HepG2 (cell line): ENCODE results near the gene NDRG3. TPM values are rescaled to one million over a fixed set of nuclear protein-coding genes. Genes with fewer than 3 reads are reported as not detected.

ENCODE experiments used
- ATAC-seq: fragments of 200-7000 bp; cut with Tn5 transposase; 3 replicates; pipeline ENCODE4 v1.9.1; 2020; ENCODE audit warnings: mild to moderate bottlenecking, moderate library complexity
- BruUV-seq: library from RNA; stranded (reverse); fragments of 400-500 nt; replicated peaks from 2 replicates; lab custom pipeline; 2021; lab: Mats Ljungman, UMichigan
- CTCF ChIA-PET: fragments of 300-600 bp; formaldehyde crosslinking; extraction: SDS; loops from one replicate; lab custom pipeline; 2021; ENCODE audit warnings: low total read pairs, inconsistent platforms, low intra/inter-chr PET ratio; lab: Yijun Ruan, JAX
- POLR2A ChIA-PET: fragments of 350-600 bp; sonication (Branson Sonifier 250); formaldehyde crosslinking; loops from one replicate; lab custom pipeline; 2020; ENCODE audit warnings: antibody characterized with exemption, inconsistent platforms; lab: Yijun Ruan, JAX
- DNase-seq: peaks from one replicate; pipeline ENCODE4 v3.0.0-alpha.2; 2015; ENCODE audit warnings: low spot score
- FAIRE-seq: peaks from 3 replicates; lab custom pipeline; 2011; peaks lifted over from hg19 to GRCh38; lab: Jason Lieb, UNC
- H2AFZ ChIP-seq: one replicate; pipeline ENCODE4 v1.6.1; 2011; ENCODE audit warnings: low read length, inconsistent platforms
- H3K27ac ChIP-seq: fragments of 300-600 bp; 3 replicates; pipeline ENCODE4 v1.8.0; 2011; ENCODE audit warnings: mixed run types, mild to moderate bottlenecking, mixed read lengths, low read length, inconsistent platforms; ENCODE audit not compliant: insufficient read depth; ENCODE audit errors: extremely low read length
- H3K27me3 ChIP-seq, 2 experiments: fragments of 200-600 bp in 1 of 2; 2 replicates in 1 of 2; 3 replicates in 1 of 2; pipeline versions ENCODE4 v1.6.0 to v1.8.0; 2011; ENCODE audit warnings: low read length in 2 of 2, mild to moderate bottlenecking in 2 of 2, moderate library complexity in 2 of 2, inconsistent platforms in 1 of 2; ENCODE audit not compliant: insufficient read depth in 2 of 2, control insufficient read depth in 1 of 2
- H3K36me3 ChIP-seq, 2 experiments: fragments of 200-600 bp in 1 of 2; replicated peaks in 1 of 2; 2 replicates in 1 of 2; 3 replicates in 1 of 2; pipeline versions ENCODE4 v1.5.1 to v1.8.0; 2011; ENCODE audit warnings: low read length in 2 of 2, inconsistent platforms in 1 of 2; ENCODE audit not compliant: insufficient read depth in 2 of 2, control insufficient read depth in 1 of 2
- H3K4me1 ChIP-seq: 2 replicates; pipeline ENCODE4 v1.5.1; 2012; ENCODE audit warnings: low read length, inconsistent platforms; ENCODE audit not compliant: insufficient read depth
- H3K4me2 ChIP-seq: 2 replicates; pipeline ENCODE4 v1.6.0; 2011; ENCODE audit warnings: low read depth, low read length, inconsistent platforms
- H3K4me3 ChIP-seq, 3 experiments: fragments of 200-600 bp in 1 of 3; sonication (generic), shearing (Covaris generic) in 1 of 3; replicated peaks in 1 of 3; 2 replicates each; pipeline ENCODE4 v1.5.1; 2011 to 2016; ENCODE audit warnings: low read length in 3 of 3, inconsistent platforms in 2 of 3, low read depth in 2 of 3, mild to moderate bottlenecking in 2 of 3, control low read depth in 1 of 3, mixed read lengths in 1 of 3; ENCODE audit not compliant: insufficient read depth in 1 of 3
- H3K79me2 ChIP-seq: one replicate; pipeline ENCODE4 v1.6.1; 2011; ENCODE audit warnings: low read length, inconsistent platforms; ENCODE audit not compliant: insufficient read depth
- H3K9ac ChIP-seq: 2 replicates; pipeline ENCODE4 v1.6.0; 2011; ENCODE audit warnings: mild to moderate bottlenecking, low read depth, low read length, inconsistent platforms; ENCODE audit not compliant: insufficient read depth
- H3K9me3 ChIP-seq: 2 replicates; pipeline ENCODE4 v1.5.1; 2012; ENCODE audit warnings: mild to moderate bottlenecking, low read length
- H4K20me1 ChIP-seq: 2 replicates; pipeline ENCODE4 v1.6.0; 2011; ENCODE audit warnings: inconsistent platforms, mild to moderate bottlenecking, low read length, moderate library complexity; ENCODE audit not compliant: insufficient read depth
- CBFB ChIP-seq: sonication (generic); formaldehyde crosslinking; IDR thresholded peaks from 2 replicates; pipeline ENCODE4 v1.4.0; 2020; ENCODE audit warnings: missing genetic modification reagents
- CREB1 ChIP-seq, 2 experiments: fragments of 450-650 bp in 1 of 2; IDR thresholded peaks; 2 replicates each; pipeline ENCODE4 v1.6.1; 2016 to 2017; ENCODE audit warnings: control low read depth in 1 of 2, mild to moderate bottlenecking in 1 of 2, missing compliant biosample characterization in 1 of 2, missing genetic modification characterization in 1 of 2
- ELK4 ChIP-seq: sonication (generic); formaldehyde crosslinking; IDR thresholded peaks from 2 replicates; pipeline ENCODE4 v1.9.0; 2021; ENCODE audit warnings: missing genetic modification reagents, borderline replicate concordance
- ERF ChIP-seq: IDR thresholded peaks from 2 replicates; pipeline ENCODE4 v1.6.1; 2018; ENCODE audit warnings: missing biosample characterization, missing genetic modification reagents
- JUN ChIP-seq: sonication (generic); formaldehyde crosslinking; IDR thresholded peaks from 2 replicates; pipeline ENCODE4 v1.4.0; 2020; ENCODE audit warnings: mild to moderate bottlenecking, missing genetic modification reagents
- MXI1 ChIP-seq: IDR thresholded peaks from 3 replicates; pipeline ENCODE4 v1.6.1; 2012; ENCODE audit warnings: low read depth, low read length, inconsistent platforms, borderline replicate concordance
- RORA ChIP-seq: sonication (generic); formaldehyde crosslinking; IDR thresholded peaks from 2 replicates; pipeline ENCODE4 v1.5.0; 2020; ENCODE audit warnings: mild to moderate bottlenecking, missing genetic modification reagents, moderate library complexity
- RXRB ChIP-seq: IDR thresholded peaks from 2 replicates; pipeline ENCODE4 v1.6.1; 2016; ENCODE audit warnings: borderline replicate concordance, missing genetic modification reagents, missing compliant biosample characterization
- TBX2 ChIP-seq: sonication (generic); formaldehyde crosslinking; IDR thresholded peaks from 2 replicates; pipeline ENCODE4 v1.5.0; 2020; ENCODE audit warnings: missing genetic modification reagents, mild to moderate bottlenecking, borderline replicate concordance
- TFDP2 ChIP-seq: sonication (generic); formaldehyde crosslinking; IDR thresholded peaks from 2 replicates; pipeline ENCODE4 v1.4.0; 2020; ENCODE audit warnings: missing genetic modification reagents
- TP53 ChIP-seq: sonication (generic); formaldehyde crosslinking; conservative IDR thresholded peaks from 2 replicates; pipeline ENCODE4 v1.4.0; 2020; ENCODE audit warnings: missing genetic modification reagents
- ZBTB8A ChIP-seq: sonication (generic); formaldehyde crosslinking; IDR thresholded peaks from 2 replicates; pipeline ENCODE4 v1.4.0; 2020; ENCODE audit warnings: mild to moderate bottlenecking, low read depth, missing genetic modification reagents, borderline replicate concordance
- ZFP36 ChIP-seq: fragments of 150-350 bp; IDR thresholded peaks from 2 replicates; pipeline ENCODE4 v1.6.1; 2018; ENCODE audit warnings: borderline replicate concordance, low read length, low read depth; ENCODE audit not compliant: partially characterized antibody
- ZMYM4 ChIP-seq: sonication (generic); formaldehyde crosslinking; IDR thresholded peaks from 2 replicates; pipeline ENCODE4 v1.8.1; 2023; ENCODE audit warnings: mild to moderate bottlenecking, missing genetic modification reagents
- ZNF274 ChIP-seq: sonication (generic); formaldehyde crosslinking; IDR thresholded peaks from 2 replicates; pipeline ENCODE4 v1.5.1; 2020; ENCODE audit warnings: mild to moderate bottlenecking, missing genetic modification reagents
- ZNF331 ChIP-seq: sonication (generic); formaldehyde crosslinking; IDR thresholded peaks from 2 replicates; pipeline ENCODE4 v1.4.0; 2020; ENCODE audit warnings: missing genetic modification reagents
- ZNF747 ChIP-seq: sonication (generic); formaldehyde crosslinking; IDR thresholded peaks from 2 replicates; pipeline ENCODE4 v1.8.1; 2023; ENCODE audit warnings: missing genetic modification reagents, mild to moderate bottlenecking, borderline replicate concordance
- ZNF749 ChIP-seq: sonication (generic); formaldehyde crosslinking; IDR thresholded peaks from 2 replicates; pipeline ENCODE4 v1.8.0; 2022; ENCODE audit warnings: mild to moderate bottlenecking, missing genetic modification reagents, moderate library complexity, borderline replicate concordance
- ZNF883 ChIP-seq: sonication (generic); formaldehyde crosslinking; IDR thresholded peaks from 2 replicates; pipeline ENCODE4 v1.5.1; 2020; ENCODE audit warnings: mild to moderate bottlenecking, missing genetic modification reagents; ENCODE audit errors: not compliant biosample characterization
- ZSCAN31 ChIP-seq: sonication (generic); formaldehyde crosslinking; IDR thresholded peaks from 2 replicates; pipeline ENCODE4 v1.5.0; 2020; ENCODE audit warnings: low read depth, mild to moderate bottlenecking, missing genetic modification reagents
- WGBS: methylation state at CpG from one replicate; pipeline ENCODE4 v1.1.6; 2017; ENCODE audit warnings: low lambda C conversion rate; 5-methylcytosine and 5-hydroxymethylcytosine counted together
- in situ Hi-C: cut with HindIII; loops from 2 replicates; pipeline ENCODE4 v1.10.0; 2017; ENCODE audit warnings: low pct_unique_long_range_greater_than_20kb; ENCODE audit not compliant: extremely low pct_ligation_motif_present
- intact Hi-C: fragments of 100-400 bp; cut with micrococcal nuclease; formaldehyde crosslinking; loops from one replicate; pipeline ENCODE4 v1.10.0; 2022; ENCODE audit not compliant: unreplicated experiment
- polyA plus RNA-seq, 8 experiments: library from polyadenylated mRNA; depleted of rRNA in 3 of 8; stranded (reverse) in 7 of 8; unstranded in 1 of 8; fragments of >200 nt; fragmentation: Illumina TruSeq in 4 of 8; extraction: Trizol in 4 of 8; gene quantifications; 2 replicates each; pipeline versions ENCODE4 v1.2.1 to v1.2.3, GENCODE V29; 2011 to 2016; ENCODE audit warnings: low read depth in 4 of 8, missing spikeins in 1 of 8, mixed read lengths in 1 of 8; ENCODE audit not compliant: insufficient read depth in 1 of 8
- total RNA-seq, 5 experiments: library from RNA; depleted of rRNA; stranded (reverse); fragments of >200 nt; fragmentation: Illumina TruSeq; extraction: Trizol; gene quantifications; 2 replicates each; pipeline ENCODE4 v1.2.3, GENCODE V29; 2016; ENCODE audit warnings: low read depth in 1 of 5

The NDRG3 gene
- total and polyA plus RNA-seq, 2 of the 13 experiments (the other 11 are each of a cell fraction or from before 2014, with no cell fraction given): 36.0 to 40.5 TPM

- H3K9ac ChIP-seq: no peak overlapping the region
- peaks cover 23% of the 10 kb centered on the region for H3K4me1 ChIP-seq
- H3K9me3 ChIP-seq: no peaks in the 10 kb centered on the region
- H3K79me2 ChIP-seq: no peaks in the 10 kb centered on the region
- WGBS: 27% methylated on average over 3 of the region's 3 CpGs
- H3K4me2 ChIP-seq: peak overlapping the region; percentile 13; the same call in 1 of the 2 replicates
- in situ Hi-C loops (no loop called here), intact Hi-C loops (no loop called here)
- H3K27me3 ChIP-seq: peaks cover 0 to 2% of the 10 kb centered on the region in 2 experiments; a peak in 2 of 5 replicates
- ChIA-PET CTCF (no interaction called here), POLR2A (interaction anchor here (1.4 kb wide), 1 partner anchor 9 kb away, joined by 4 read pairs; no protein-coding TSS in a partner anchor)
- H3K27ac ChIP-seq: no peak overlapping the region
- no peaks in the 10 kb centered on the region for H4K20me1 ChIP-seq
- no peak overlapping the region for H2AFZ ChIP-seq
- ATAC-seq (peak; percentile 43), FAIRE-seq (no peak), DNase-seq (no peak)
- peaks cover 3 to 5% of the 10 kb centered on the region in 2 experiments; a peak in 2 of 5 replicates for H3K36me3 ChIP-seq
- no TSS peak for BruUV-seq
- no peak overlapping the region; a peak in 1 of 6 replicates for H3K4me3 ChIP-seq
- TF ChIP-seq ZNF883 (CRISPR knock-in tag): peak; percentile 41
- TF ChIP-seq TFDP2 (CRISPR knock-in tag): no peak
- TF ChIP-seq JUN (CRISPR knock-in tag): no peak
- no peak for TF ChIP-seq ZFP36
- TF ChIP-seq ZNF747 (CRISPR knock-in tag): 0 out of 2 replicates have a peak, but pooled peaks have one; percentile 8
- peak; percentile 44; the same call in 1 of the 2 replicates for TF ChIP-seq TBX2 (CRISPR knock-in tag)
- 0 out of 2 replicates have a peak, but pooled peaks have one; percentile 11 for TF ChIP-seq ERF (CRISPR knock-in tag)
- no peak for TF ChIP-seq ZNF331 (CRISPR knock-in tag)
- no peak for TF ChIP-seq ZBTB8A (CRISPR knock-in tag)
- TF ChIP-seq RXRB (CRISPR knock-in tag): no peak
- TF ChIP-seq ZNF749: no peak
- no peak for TF ChIP-seq CBFB
- TF ChIP-seq ZNF274: peak; percentile 79; the same call in 1 of the 2 replicates
- 0 out of 2 replicates have a peak, but pooled peaks have one; percentile 35 for TF ChIP-seq ZSCAN31
- TF ChIP-seq RORA: no peak
- no peak for TF ChIP-seq ZMYM4 (CRISPR knock-in tag)
- TF ChIP-seq ELK4: no peak
- 0 out of 3 replicates have a peak, but pooled peaks have one; percentile 11 for TF ChIP-seq MXI1
- TF ChIP-seq TP53: no peak
- TF ChIP-seq CREB1 (IDR thresholded peaks at IDR 0.05): no peak
- no peak for TF ChIP-seq CREB1 (CRISPR knock-in tag; IDR thresholded peaks at IDR 0.05)
These were observed 33.2 kb upstream of the NDRG3 start for GRCh38 chr20:36778831-36779655.
